SK-N-SH (cell line): Measurements from ENCODE around the gene ME3. TPM values are rescaled to one million over a fixed set of nuclear protein-coding genes. Genes with fewer than 3 reads are reported as not detected.

Experiments used
- CTCF ChIA-PET: fragments of 300-600, 350-600 bp; formaldehyde crosslinking; extraction: SDS; loops from one replicate; lab custom pipeline; 2021; lab: Yijun Ruan, JAX
- POLR2A ChIA-PET: fragments of 350-600 bp; sonication (Branson Sonifier 250); formaldehyde crosslinking; extraction: SDS; loops from one replicate; lab custom pipeline; 2020; ENCODE audit warnings: antibody characterized with exemption, inconsistent platforms; lab: Yijun Ruan, JAX
- DNase-seq: peaks from one replicate; pipeline ENCODE4 v3.0.0; 2012
- H2AFZ ChIP-seq: fragments of 200-600 bp; sonication (generic); 2 replicates; pipeline ENCODE4 v1.8.1; 2016; ENCODE audit warnings: antibody characterized with exemption, mild to moderate bottlenecking, low read depth
- H3F3A ChIP-seq: fragments of 200-600 bp; sonication (generic); replicated peaks from 2 replicates; pipeline ENCODE3; 2016; ENCODE audit warnings: antibody characterized with exemption, mild to moderate bottlenecking; ENCODE audit not compliant: insufficient read depth
- H3K27ac ChIP-seq, 2 experiments: fragments of 200-500 bp in 1 of 2; fragments of 200-600 bp in 1 of 2; sonication (Bioruptor generic) in 1 of 2; sonication (generic), shearing (Covaris generic) in 1 of 2; 2 replicates each; pipeline versions ENCODE4 v1.5.1 to v1.6.1; 2014 to 2016; ENCODE audit warnings: low read depth in 2 of 2, inconsistent platforms in 1 of 2, low read length in 1 of 2, mild to moderate bottlenecking in 1 of 2, mixed read lengths in 1 of 2
- H3K27me3 ChIP-seq: fragments of 200-600 bp; sonication (generic), shearing (Covaris generic); 2 replicates; pipeline ENCODE4 v1.6.1; 2016; ENCODE audit warnings: mixed run types; ENCODE audit not compliant: insufficient read depth
- H3K36me3 ChIP-seq, 2 experiments: fragments of 200-500 bp in 1 of 2; fragments of 200-600 bp in 1 of 2; sonication (Bioruptor generic) in 1 of 2; sonication (generic) in 1 of 2; replicated peaks in 1 of 2; 2 replicates each; pipeline versions ENCODE3 to v1.5.1; 2014 to 2016; ENCODE audit warnings: low read length in 1 of 2, mild to moderate bottlenecking in 1 of 2; ENCODE audit not compliant: insufficient read depth in 2 of 2, control insufficient read depth in 1 of 2
- H3K4me1 ChIP-seq, 2 experiments: fragments of 200-500 bp in 1 of 2; fragments of 200-600 bp in 1 of 2; sonication (Bioruptor generic) in 1 of 2; sonication (generic), shearing (Covaris generic) in 1 of 2; 2 replicates each; pipeline versions ENCODE4 v1.5.1 to v1.6.1; 2014 to 2016; ENCODE audit warnings: low read depth in 1 of 2, low read length in 1 of 2, mixed run types in 1 of 2; ENCODE audit not compliant: insufficient read depth in 2 of 2, control insufficient read depth in 1 of 2
- H3K4me2 ChIP-seq: fragments of 200-600 bp; sonication (generic), shearing (Covaris generic); 2 replicates; pipeline ENCODE4 v1.6.1; 2017; ENCODE audit warnings: mixed run types
- H3K4me3 ChIP-seq, 2 experiments: fragments of 200-500 bp in 1 of 2; fragments of 200-600 bp in 1 of 2; sonication (Bioruptor generic) in 1 of 2; sonication (generic), shearing (Covaris generic) in 1 of 2; 2 replicates each; pipeline versions ENCODE4 v1.5.1 to v1.8.1; 2014 to 2016; ENCODE audit warnings: low read depth in 2 of 2, inconsistent platforms in 1 of 2, low read length in 1 of 2, mild to moderate bottlenecking in 1 of 2, mixed read lengths in 1 of 2, moderate library complexity in 1 of 2
- H3K79me2 ChIP-seq: fragments of 200-600 bp; sonication (generic); 2 replicates; pipeline ENCODE4 v1.8.1; 2017; ENCODE audit warnings: mild to moderate bottlenecking; ENCODE audit not compliant: insufficient read depth
- H3K9ac ChIP-seq: fragments of 200-600 bp; sonication (generic); 2 replicates; pipeline ENCODE4 v1.6.1; 2017; ENCODE audit warnings: mixed run types
- H3K9me2 ChIP-seq: fragments of 200-600 bp; sonication (generic); 2 replicates; pipeline ENCODE4 v1.6.1; 2017; ENCODE audit warnings: mixed run types
- H3K9me3 ChIP-seq: fragments of 200-600 bp; sonication (generic); 2 replicates; pipeline ENCODE4 v1.6.1; 2017; ENCODE audit warnings: mixed run types, mild to moderate bottlenecking, moderate library complexity
- H4K20me1 ChIP-seq: fragments of 200-600 bp; sonication (generic); 2 replicates; pipeline ENCODE4 v1.6.1; 2017; ENCODE audit warnings: mild to moderate bottlenecking, mixed run types; ENCODE audit not compliant: insufficient read depth
- CHD2 ChIP-seq: fragments of 150-350 bp; IDR thresholded peaks from 2 replicates; pipeline ENCODE4 v1.6.1; 2018; ENCODE audit warnings: low read length; ENCODE audit not compliant: partially characterized antibody
- EP300 ChIP-seq, 2 experiments: IDR thresholded peaks; 2 replicates each; pipeline versions ENCODE4 v1.4.0 to v1.6.1; 2012; ENCODE audit warnings: borderline replicate concordance in 1 of 2, low read depth in 1 of 2, low read length in 1 of 2
- EZH2phosphoT487 ChIP-seq: fragments of 200-600 bp; sonication (generic); IDR thresholded peaks from 2 replicates; pipeline ENCODE4 v1.6.1; 2017; ENCODE audit warnings: low read depth, mixed run types, mild to moderate bottlenecking, antibody characterized with exemption, moderate library complexity, borderline replicate concordance
- JUND ChIP-seq: IDR thresholded peaks from 2 replicates; pipeline ENCODE4 v1.4.0; 2012
- NRF1 ChIP-seq: IDR thresholded peaks from 2 replicates; pipeline ENCODE4 v1.6.1; 2012; ENCODE audit warnings: low read depth, mild to moderate bottlenecking, low read length
- POLR2AphosphoS5 ChIP-seq: IDR thresholded peaks from 2 replicates; pipeline ENCODE4 v1.6.1; 2012; ENCODE audit warnings: low read depth, low read length
- RCOR1 ChIP-seq: fragments of 150-350 bp; IDR thresholded peaks from 2 replicates; pipeline ENCODE4 v1.6.1; 2017; ENCODE audit warnings: antibody characterized with exemption, low read length
- RXRA ChIP-seq: IDR thresholded peaks from 2 replicates; pipeline ENCODE4 v1.4.0; 2012; ENCODE audit warnings: low read depth, mild to moderate bottlenecking, borderline replicate concordance
- TCF12 ChIP-seq: IDR thresholded peaks from 2 replicates; pipeline ENCODE4 v1.4.0; 2012
- USF1 ChIP-seq: IDR thresholded peaks from 2 replicates; pipeline ENCODE4 v1.4.0; 2012; ENCODE audit warnings: low read depth, borderline replicate concordance
- WGBS: methylation state at CpG from one replicate; pipeline ENCODE4 v1.1.6; 2017; ENCODE audit warnings: low lambda C conversion rate; 5-methylcytosine and 5-hydroxymethylcytosine counted together
- polyA plus RNA-seq, 3 experiments: library from polyadenylated mRNA; depleted of rRNA; stranded (reverse); fragments of >200 nt; gene quantifications; 2 replicates each; pipeline ENCODE4 v1.2.3, GENCODE V29; 2012
- TF ChIP-seq, protein P1 (sequence below): fragments of 150-350 bp; IDR thresholded peaks from 2 replicates; pipeline ENCODE4 v1.6.1; 2016; ENCODE audit warnings: mild to moderate bottlenecking, low read depth, low read length

The ME3 gene
- polyA plus RNA-seq, 1 of the 3 experiments (the other 2 are of a cell fraction), result 22.0 TPM

- H2AFZ ChIP-seq, result no peak overlapping the region
- H3K27me3 ChIP-seq, result no peaks in the 10 kb centered on the region
- TF ChIP-seq JUND, result no peak
- TF ChIP-seq EP300 (IDR thresholded peaks at IDR 0.05; ENCODE audit: borderline replicate concordance in 1 of 2, low read depth in 1 of 2, low read length in 1 of 2), result no peak
- no peak for TF ChIP-seq POLR2AphosphoS5
- no peak for TF ChIP-seq TCF12
- TF ChIP-seq, protein P1, sequence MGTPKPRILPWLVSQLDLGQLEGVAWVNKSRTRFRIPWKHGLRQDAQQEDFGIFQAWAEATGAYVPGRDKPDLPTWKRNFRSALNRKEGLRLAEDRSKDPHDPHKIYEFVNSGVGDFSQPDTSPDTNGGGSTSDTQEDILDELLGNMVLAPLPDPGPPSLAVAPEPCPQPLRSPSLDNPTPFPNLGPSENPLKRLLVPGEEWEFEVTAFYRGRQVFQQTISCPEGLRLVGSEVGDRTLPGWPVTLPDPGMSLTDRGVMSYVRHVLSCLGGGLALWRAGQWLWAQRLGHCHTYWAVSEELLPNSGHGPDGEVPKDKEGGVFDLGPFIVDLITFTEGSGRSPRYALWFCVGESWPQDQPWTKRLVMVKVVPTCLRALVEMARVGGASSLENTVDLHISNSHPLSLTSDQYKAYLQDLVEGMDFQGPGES, result no peak
- TF ChIP-seq CHD2, result no peak
- TF ChIP-seq RXRA, result no peak
- TF ChIP-seq EZH2phosphoT487, result no peak
- TF ChIP-seq USF1, result no peak
- no peak overlapping the region for H3K9ac ChIP-seq
- WGBS, result 82% methylated on average over 1 of the region's 1 CpG
- H3K4me2 ChIP-seq, result no peak overlapping the region
- no peak overlapping the region for H3K27ac ChIP-seq
- no peak overlapping the region for H3K4me3 ChIP-seq
- no peak for DNase-seq
- H3K36me3 ChIP-seq, result peaks cover 0 to 4% of the 10 kb centered on the region in 2 experiments
- ChIA-PET CTCF (no interaction called here), POLR2A (no interaction called here)
- peaks cover 0 to 9% of the 10 kb centered on the region in 2 experiments; a peak in 2 of 4 replicates for H3K4me1 ChIP-seq
- no peaks in the 10 kb centered on the region for H3K9me3 ChIP-seq
- no peaks in the 10 kb centered on the region for H4K20me1 ChIP-seq
- H3K9me2 ChIP-seq, result no peaks in the 10 kb centered on the region
- no peaks in the 10 kb centered on the region for H3F3A ChIP-seq
- H3K79me2 ChIP-seq, result peaks cover 4% of the 10 kb centered on the region; the same call in 1 of the 2 replicates
Observed at GRCh38 chr11:86666193-86666592, 6.2 kb downstream of the ME3 start.

- no peaks in the 10 kb centered on the region for H3K9me3 ChIP-seq
- H3K79me2 ChIP-seq, result no peaks in the 10 kb centered on the region
- no peaks in the 10 kb centered on the region for H4K20me1 ChIP-seq
- 0 out of 4 replicates have a peak, but pooled peaks cover 0 to under 1% of the 10 kb centered on the region in 2 experiments for H3K4me1 ChIP-seq
- POLR2A ChIA-PET, result no interaction called here
- 89% methylated on average over 3 of the region's 3 CpGs for WGBS
- peaks cover 0 to 4% of the 10 kb centered on the region in 2 experiments for H3K36me3 ChIP-seq
- no peak for TF ChIP-seq RCOR1
- TF ChIP-seq TCF12, result no peak
- no peak for TF ChIP-seq NRF1
- no peak overlapping the region for H3K4me2 ChIP-seq
- CTCF ChIA-PET, result no interaction called here
- no peaks in the 10 kb centered on the region for H3K27me3 ChIP-seq
- no peak overlapping the region for H3K4me3 ChIP-seq
- no peak overlapping the region for H3K27ac ChIP-seq
- no peak for DNase-seq
- no peak overlapping the region for H2AFZ ChIP-seq
- H3K9ac ChIP-seq, result no peak overlapping the region
- no peaks in the 10 kb centered on the region for H3K9me2 ChIP-seq
- peaks cover 4% of the 10 kb centered on the region for H3F3A ChIP-seq
Observed at GRCh38 chr11:86664930-86665329, 7.5 kb downstream of the ME3 start.
